ENCODE data around the gene FMC1. TPM values are rescaled to one million over a fixed set of nuclear protein-coding genes. Genes with fewer than 3 reads are reported as not detected.
A peak's percentile ranks its signal among the peaks of the same experiment; 100 is the strongest.
"Not testable (repeated sequence)": the region's sequence is repeated elsewhere in the genome, so short reads cannot be mapped to it uniquely, and the experiment has no call there.

FMC1 gene
- 10 to 100 TPM; 21.7 to 39.0 (median 28.2) TPM for polyA plus RNA-seq (ENCODE audit: insufficient read length in 4 of 4)

- peak; percentile 85 to 91 (median 89) for DNase-seq (ENCODE audit: low read depth in 4 of 4, low spot score in 3 of 4)
These were observed at the start of gene FMC1 for GRCh38 chr7:139341058-139341775. FMC1 (plus strand) TSS chr7:139341337; CDS start chr7:139341385, 48 bp downstream.

GRCh38 chr7:139292821-139293220 is 48.3 kb upstream of the FMC1 start:
- no peak for DNase-seq (ENCODE audit: low read depth in 4 of 4, low spot score in 3 of 4)

GRCh38 chr7:139293534-139293933 is 47.6 kb upstream of the FMC1 start:
- no peak for DNase-seq (ENCODE audit: low read depth in 4 of 4, low spot score in 3 of 4)

GRCh38 chr7:139294241-139294640 is 46.9 kb upstream of the FMC1 start:
- DNase-seq (ENCODE audit: low read depth in 4 of 4, low spot score in 3 of 4), result no peak

GRCh38 chr7:139294951-139295575 is 46.1 kb upstream of the FMC1 start:
- no peak for DNase-seq (ENCODE audit: low read depth in 4 of 4, low spot score in 3 of 4)

GRCh38 chr7:139297795-139298194 is 43.3 kb upstream of the FMC1 start:
- DNase-seq (ENCODE audit: low read depth in 4 of 4, low spot score in 3 of 4), result no peak

- DNase-seq (ENCODE audit: low read depth in 4 of 4, low spot score in 3 of 4), result no peak
These were observed 41.8 kb upstream of the FMC1 start for GRCh38 chr7:139299296-139299695.

- DNase-seq (ENCODE audit: low read depth in 4 of 4, low spot score in 3 of 4), result no peak
These were observed 40.7 kb upstream of the FMC1 start for GRCh38 chr7:139300390-139300789.

GRCh38 chr7:139304517-139304916 is 36.6 kb upstream of the FMC1 start:
- no peak for DNase-seq (ENCODE audit: low read depth in 4 of 4, low spot score in 3 of 4)

GRCh38 chr7:139317939-139318505 is 23.1 kb upstream of the FMC1 start:
- DNase-seq (ENCODE audit: low read depth in 4 of 4, low spot score in 3 of 4), result no peak

GRCh38 chr7:139321071-139321745 is 19.9 kb upstream of the FMC1 start:
- no peak for DNase-seq (ENCODE audit: low read depth in 4 of 4, low spot score in 3 of 4)

- DNase-seq (ENCODE audit: low read depth in 4 of 4, low spot score in 3 of 4), result not testable (repeated sequence)
These were observed 16.4 kb upstream of the FMC1 start for GRCh38 chr7:139324709-139325108.

GRCh38 chr7:139328375-139328774 is 12.8 kb upstream of the FMC1 start:
- DNase-seq (ENCODE audit: low read depth in 4 of 4, low spot score in 3 of 4), result no peak

- DNase-seq (ENCODE audit: low read depth in 4 of 4, low spot score in 3 of 4), result no peak
These were observed 12.0 kb upstream of the FMC1 start for GRCh38 chr7:139329119-139329518.

GRCh38 chr7:139330333-139331030 is 10.7 kb upstream of the FMC1 start:
- no peak for DNase-seq (ENCODE audit: low read depth in 4 of 4, low spot score in 3 of 4)

GRCh38 chr7:139332697-139333359 is 8.3 kb upstream of the FMC1 start:
- no peak for DNase-seq (ENCODE audit: low read depth in 4 of 4, low spot score in 3 of 4)

GRCh38 chr7:139333443-139333842 is 7.7 kb upstream of the FMC1 start:
- not testable (repeated sequence) for DNase-seq (ENCODE audit: low read depth in 4 of 4, low spot score in 3 of 4)

- no peak for DNase-seq (ENCODE audit: low read depth in 4 of 4, low spot score in 3 of 4)
These were observed 6.6 kb upstream of the FMC1 start for GRCh38 chr7:139334399-139335150.

GRCh38 chr7:139339025-139339424 is 2.1 kb upstream of the FMC1 start:
- no peak for DNase-seq (ENCODE audit: low read depth in 4 of 4, low spot score in 3 of 4)

GRCh38 chr7:139339698-139340036 is 1.5 kb upstream of the FMC1 start:
- no peak for DNase-seq (ENCODE audit: low read depth in 4 of 4, low spot score in 3 of 4)
